Lung (tissue), 12 donors: ENCODE data around the gene TRIB2. TPM values are rescaled to one million over a fixed set of nuclear protein-coding genes. Genes with fewer than 3 reads are reported as not detected.

ENCODE experiments used
- ATAC-seq: fragments of 200-7000 bp; cut with Tn5 transposase; one replicate; pipeline ENCODE4 v1.9.1; 2020; ENCODE audit warnings: moderate number of reproducible peaks; ENCODE audit not compliant: insufficient read depth, low FRiP score
- DNase-seq, 3 donors: peaks; one replicate each; pipeline ENCODE4 v3.0.0-alpha.2; 2013 to 2017
- H3K27ac ChIP-seq, 2 donors: one replicate each; pipeline ENCODE4 v1.5.1; 2013; ENCODE audit warnings: mild to moderate bottlenecking in 2 of 2, moderate library complexity in 2 of 2, control low read depth in 1 of 2, inconsistent platforms in 1 of 2, low read depth in 1 of 2, low read length in 1 of 2
- H3K27me3 ChIP-seq, 3 donors: one replicate each; pipeline ENCODE4 v1.5.1; 2013; ENCODE audit warnings: low read length in 2 of 3; ENCODE audit not compliant: control insufficient read depth in 3 of 3, insufficient read depth in 3 of 3
- H3K36me3 ChIP-seq, 4 donors: one replicate each; pipeline ENCODE4 v1.5.1; 2013; ENCODE audit warnings: low read length in 4 of 4, mild to moderate bottlenecking in 1 of 4, moderate library complexity in 1 of 4; ENCODE audit not compliant: control insufficient read depth in 4 of 4, insufficient read depth in 4 of 4
- H3K4me1 ChIP-seq, 5 donors: one replicate each; pipeline ENCODE4 v1.5.1; 2013; ENCODE audit warnings: low read length in 5 of 5, mild to moderate bottlenecking in 2 of 5, moderate library complexity in 1 of 5; ENCODE audit not compliant: control insufficient read depth in 5 of 5, insufficient read depth in 5 of 5
- H3K4me3 ChIP-seq: one replicate; pipeline ENCODE4 v1.5.1; 2013; ENCODE audit warnings: mild to moderate bottlenecking, control low read depth, moderate library complexity
- H3K9ac ChIP-seq, 2 donors: one replicate each; pipeline ENCODE4 v1.5.1; 2013; ENCODE audit warnings: low read length in 2 of 2, control low read depth in 1 of 2; ENCODE audit not compliant: insufficient read depth in 1 of 2
- H3K9me3 ChIP-seq, 4 donors: one replicate each; pipeline ENCODE4 v1.5.1; 2013; ENCODE audit warnings: low read length in 3 of 4, mild to moderate bottlenecking in 1 of 4, moderate library complexity in 1 of 4; ENCODE audit not compliant: control insufficient read depth in 4 of 4, insufficient read depth in 3 of 4
- CTCF ChIP-seq: IDR thresholded peaks from 2 replicates; pipeline ENCODE4 v1.5.1; 2012; ENCODE audit warnings: mild to moderate bottlenecking; ENCODE audit errors: control extremely low read depth, extremely low read depth
- WGBS, 2 donors: extraction: QIAGEN DNeasy Blood & Tissue Kit; methylation state at CpG; one replicate each; pipeline ENCODE4 v1.1.7; 2013; 5-methylcytosine and 5-hydroxymethylcytosine counted together
- polyA plus RNA-seq, 2 donors: library from polyadenylated mRNA; stranded (reverse); fragments of 200-250 nt; gene quantifications; one replicate each; pipeline ENCODE4 v1.2.1, GENCODE V29; 2013
- total RNA-seq, 2 donors: library from RNA; depleted of rRNA in 1 of 2; stranded (reverse); fragments of >200 nt in 1 of 2; gene quantifications; one replicate each; pipeline ENCODE4 v1.2.1, GENCODE V29; 2014 to 2021
- donor health status: control.
- donor health status: control.
- donor health status: Bipolar disorder and iron deficiency.
- donor health status: healthy.
- donor health status: DM: yes; HTN: yes; CAD: no.

Gene TRIB2
- total and polyA plus RNA-seq, 4 donors, result 21.3 to 83.6 (median 38.5) TPM

GRCh38 chr2:12674644-12675328, 42.0 kb upstream of the TRIB2 start:
- peaks cover 0 to 3% (median 0%) of the 10 kb centered on the region in 4 donors for H3K9me3 ChIP-seq
- no peak for TF ChIP-seq CTCF
- no peak for ATAC-seq
- H3K27me3 ChIP-seq, result no peaks in the 10 kb centered on the region
- no peaks in the 10 kb centered on the region for H3K36me3 ChIP-seq
- 90 to 92% methylated on average over 4 of the region's 4 CpGs for WGBS, 2 donors
- no peak overlapping the region for H3K4me3 ChIP-seq
- no peak overlapping the region for H3K27ac ChIP-seq
- no peak for DNase-seq
- no peak overlapping the region for H3K9ac ChIP-seq
- peaks cover 0 to 5% (median 0%) of the 10 kb centered on the region in 5 donors for H3K4me1 ChIP-seq

- 76 to 87% methylated on average over 7 of the region's 7 CpGs for WGBS, 2 donors
- no peak overlapping the region for H3K4me3 ChIP-seq
- H3K9me3 ChIP-seq, result peaks cover 0 to 4% (median 0%) of the 10 kb centered on the region in 4 donors
- DNase-seq, result no peak
- H3K27ac ChIP-seq, result no peak overlapping the region
- peaks cover 0 to 5% (median 0%) of the 10 kb centered on the region in 5 donors for H3K4me1 ChIP-seq
- no peak for TF ChIP-seq CTCF
- no peak overlapping the region for H3K9ac ChIP-seq
- H3K36me3 ChIP-seq, result no peaks in the 10 kb centered on the region
- H3K27me3 ChIP-seq, result no peaks in the 10 kb centered on the region
- no peak for ATAC-seq
Observed at GRCh38 chr2:12675352-12675795, 41.4 kb upstream of the TRIB2 start.

- no peak for ATAC-seq
Observed at GRCh38 chr2:12675801-12676200, 40.9 kb upstream of the TRIB2 start.

More at GRCh38 chr2:12675801-12676200, 40.9 kb upstream of the TRIB2 start:
- Histone ChIP-seq H3K27me3 (no peaks in the 10 kb centered on the region), H3K36me3 (no peaks in the 10 kb centered on the region), H3K4me1 (peaks cover 0 to 5% (median 0%) of the 10 kb centered on the region in 5 donors), H3K9me3 (peaks cover 0 to 4% (median 0%) of the 10 kb centered on the region in 4 donors), H3K4me3 (no peak overlapping the region), H3K9ac (no peak overlapping the region), H3K27ac (no peak overlapping the region)
- WGBS, 2 donors, result 96% methylated on average over 5 of the region's 5 CpGs
- DNase-seq, result no peak
- no peak for TF ChIP-seq CTCF
